T47D (cell line): ENCODE results near the gene CCN6.
A peak's percentile ranks its signal among the peaks of the same experiment; 100 is the strongest.

Source experiments
- DNase-seq, 2 experiments: peaks; one replicate each; pipeline versions ENCODE4 v3.0.0 to v3.0.0-alpha.2; 2011 to 2012; ENCODE audit warnings: low read depth in 1 of 2, low spot score in 1 of 2
- JUND ChIP-seq: IDR thresholded peaks from 2 replicates; pipeline ENCODE4 v1.6.1; 2012; ENCODE audit warnings: low read depth
- in situ Hi-C: cut with HindIII; loops from 2 replicates; pipeline ENCODE4 v1.10.0; 2016; ENCODE audit warnings: low sequenced_read_pairs, low pct_unique_long_range_greater_than_20kb

The CCN6 gene

DNA sequence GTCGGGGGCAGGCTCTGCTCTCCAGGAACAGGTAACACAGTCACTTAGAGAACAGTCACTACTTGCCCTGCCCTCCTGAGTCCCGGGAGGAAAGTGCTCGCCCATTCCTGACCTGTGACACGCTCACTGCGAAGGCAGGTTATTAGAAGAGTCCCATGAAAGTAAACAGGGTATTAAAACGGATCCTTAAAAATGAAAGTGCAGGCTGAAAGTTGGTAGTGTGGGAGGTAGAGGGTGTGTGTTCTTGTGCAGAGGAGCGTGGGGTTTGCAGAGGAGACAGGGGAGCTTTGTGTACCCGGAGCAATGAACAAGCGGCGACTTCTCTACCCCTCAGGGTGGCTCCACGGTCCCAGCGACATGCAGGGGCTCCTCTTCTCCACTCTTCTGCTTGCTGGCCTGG lies at the start of gene CCN6:
Gene CCN6 (plus strand): TSS at position 104 of the 400 bp plus-strand sequence. CDS start 254 bp downstream, at position 358.
- TF ChIP-seq JUND = no peak
- in situ Hi-C loops = no loop called here
- DNase-seq = no peak

DNA sequence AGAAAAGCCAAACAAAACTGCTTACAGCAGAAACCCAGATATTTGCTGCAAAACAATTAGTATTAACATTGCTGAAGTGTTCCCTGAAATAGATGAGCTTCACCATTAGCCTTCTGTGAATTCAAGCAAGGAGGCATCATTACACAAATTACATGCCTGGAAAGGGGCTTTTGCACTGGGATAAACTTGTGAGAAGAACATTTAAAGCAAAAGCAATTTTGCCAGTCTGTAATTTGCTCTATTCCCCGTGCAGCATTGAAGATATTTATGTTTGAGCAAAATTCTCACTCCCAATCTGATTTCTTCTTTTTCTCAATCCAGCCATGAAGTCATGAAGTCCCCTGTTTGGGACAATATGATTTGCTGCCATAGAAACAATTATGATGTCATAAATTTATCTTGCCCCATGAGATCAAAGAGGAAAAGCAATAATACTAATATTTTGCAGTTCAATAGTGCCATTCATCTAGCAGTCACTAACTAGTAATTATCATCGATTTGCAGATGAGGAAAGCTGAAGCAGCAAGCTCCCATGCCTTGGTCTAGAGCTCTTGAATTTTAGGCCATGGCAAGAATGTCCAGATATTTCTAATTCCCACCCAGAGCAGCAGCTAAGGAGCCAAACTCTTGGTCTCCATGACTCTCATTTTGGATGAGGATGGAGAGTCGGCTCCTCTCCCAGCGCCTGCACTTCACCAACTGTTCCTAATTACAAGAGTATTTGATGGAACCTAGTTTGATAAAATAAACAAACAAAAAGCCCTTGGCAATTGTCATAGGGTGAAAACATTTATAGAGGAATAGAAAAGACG lies 49.5 kb upstream of the CCN6 start:
- in situ Hi-C loops = no loop called here
- DNase-seq = no peak
- no peak for TF ChIP-seq JUND

DNA sequence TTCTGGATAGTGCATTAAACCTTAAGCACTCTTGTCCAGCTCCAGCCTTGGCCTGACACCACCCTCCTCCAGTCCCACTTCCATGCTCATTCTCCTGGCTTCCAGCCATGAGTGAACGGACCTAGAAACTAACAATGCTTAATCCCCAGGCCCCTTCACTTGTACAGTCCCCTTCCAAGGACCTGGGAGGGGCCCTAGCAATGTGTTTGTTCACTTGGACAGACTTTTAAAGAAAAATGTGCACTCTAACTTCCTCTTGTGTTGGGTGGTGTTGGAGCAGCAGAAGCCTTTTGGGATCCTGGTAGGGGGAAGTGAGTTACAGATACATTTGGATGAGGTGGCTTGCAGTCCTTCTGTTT lies 48.9 kb upstream of the CCN6 start:
- in situ Hi-C loops = no loop called here
- DNase-seq = no peak
- TF ChIP-seq JUND = no peak

DNA sequence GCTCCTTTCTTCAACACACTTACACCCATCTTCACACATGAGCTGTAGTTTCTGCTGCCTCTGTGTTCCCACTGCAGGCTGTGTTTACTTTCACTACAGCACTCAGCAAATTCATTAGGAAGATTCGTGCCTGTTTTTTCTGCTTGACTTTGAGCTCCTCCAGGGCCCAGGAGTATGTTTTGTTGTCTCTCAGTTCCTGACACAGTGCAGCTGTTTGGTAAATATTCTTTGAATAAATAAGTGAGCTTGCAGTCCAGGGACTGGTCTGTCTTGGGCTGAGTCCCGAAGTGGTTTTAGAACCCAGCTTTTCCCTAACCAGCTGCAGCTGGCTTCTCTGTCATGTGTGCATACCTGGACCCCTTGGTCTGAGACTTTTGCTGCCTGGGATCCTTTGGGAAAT lies 46.6 kb upstream of the CCN6 start:
- TF ChIP-seq JUND = no peak
- no peak for DNase-seq
- in situ Hi-C loops = no loop called here

DNA sequence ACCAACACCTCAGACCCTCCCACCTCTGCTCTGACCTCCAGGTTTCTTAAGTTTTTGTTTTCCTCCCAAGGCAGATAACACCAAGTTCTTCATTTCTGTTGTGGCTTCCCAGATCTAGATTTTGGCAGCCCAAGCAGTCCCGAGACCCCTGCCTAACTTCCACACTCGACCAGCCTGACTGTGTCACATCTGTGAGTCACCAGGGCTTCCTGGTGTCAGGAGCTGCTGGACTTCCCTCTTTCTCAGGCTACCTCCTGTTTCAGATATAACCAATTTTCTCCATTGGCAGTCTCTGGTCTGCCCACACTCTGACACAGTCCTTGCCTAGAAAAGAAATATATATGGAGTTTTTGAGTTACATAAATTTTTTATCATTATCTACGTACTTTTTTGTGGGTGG lies 46.1 kb upstream of the CCN6 start:
- in situ Hi-C loops = no loop called here
- DNase-seq = no peak
- TF ChIP-seq JUND = no peak

DNA sequence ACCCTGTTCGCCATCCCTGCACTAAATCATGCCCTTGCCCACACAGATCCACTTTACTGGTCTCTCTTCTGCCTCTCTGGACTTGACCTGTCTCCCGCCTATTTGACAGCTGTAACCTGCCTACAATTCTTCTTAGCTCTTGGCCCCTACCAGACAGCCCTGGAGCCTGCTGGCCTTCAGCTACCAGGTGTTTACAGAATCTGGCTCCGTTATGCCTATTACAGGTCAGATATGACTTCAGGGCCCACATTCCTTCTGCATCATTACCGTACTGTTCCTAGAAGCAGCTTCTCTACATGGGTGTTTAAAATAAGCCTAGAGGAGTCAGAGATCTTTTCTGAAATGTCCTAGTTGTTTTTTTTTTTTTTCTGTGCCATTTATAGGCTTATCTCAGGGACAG lies 45.4 kb upstream of the CCN6 start:
- peak in 1 of 2 experiments; percentile 35 for DNase-seq
- in situ Hi-C loops = no loop called here
- no peak for TF ChIP-seq JUND

DNA sequence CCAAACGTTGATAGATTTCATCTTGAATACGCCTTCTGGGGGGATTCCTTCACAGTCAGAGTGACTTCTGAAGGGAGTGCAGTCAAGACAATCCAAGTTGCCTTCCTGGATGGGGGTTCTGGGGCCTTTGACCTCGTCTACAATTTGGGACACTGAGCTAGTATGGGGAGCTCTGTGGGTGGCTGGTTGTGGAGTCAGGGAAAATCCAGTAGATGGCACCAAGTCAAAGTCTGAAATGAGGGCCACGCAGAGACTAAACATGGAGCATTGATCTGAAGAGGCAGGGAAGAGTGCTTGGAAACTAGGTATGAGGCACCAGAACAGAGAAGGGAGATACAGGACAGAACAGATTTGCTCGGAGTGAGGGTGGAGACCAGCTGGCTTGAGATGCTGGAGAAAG lies 43.6 kb upstream of the CCN6 start:
- in situ Hi-C loops = no loop called here
- TF ChIP-seq JUND = no peak
- DNase-seq = peak in 1 of 2 experiments; percentile 67

DNA sequence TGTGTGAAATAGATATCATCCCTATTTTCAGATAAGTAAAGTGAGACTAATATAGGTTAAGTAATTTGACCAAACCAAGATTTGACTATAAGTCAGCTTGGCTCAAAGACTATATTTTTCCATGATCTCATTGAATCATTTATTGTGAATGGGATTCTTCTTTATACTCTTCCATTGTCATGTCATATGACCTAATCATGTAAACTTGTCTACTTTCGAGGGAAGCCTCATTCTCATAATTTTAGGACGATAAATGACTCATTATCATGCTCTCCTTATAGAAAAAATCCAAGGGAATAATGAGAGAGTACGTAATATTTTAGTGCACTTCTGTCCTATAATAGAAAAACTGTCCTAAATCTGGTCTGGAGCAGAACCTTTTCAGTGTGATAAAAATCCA lies 40.9 kb upstream of the CCN6 start:
- no peak for TF ChIP-seq JUND
- in situ Hi-C loops = no loop called here
- DNase-seq = no peak

DNA sequence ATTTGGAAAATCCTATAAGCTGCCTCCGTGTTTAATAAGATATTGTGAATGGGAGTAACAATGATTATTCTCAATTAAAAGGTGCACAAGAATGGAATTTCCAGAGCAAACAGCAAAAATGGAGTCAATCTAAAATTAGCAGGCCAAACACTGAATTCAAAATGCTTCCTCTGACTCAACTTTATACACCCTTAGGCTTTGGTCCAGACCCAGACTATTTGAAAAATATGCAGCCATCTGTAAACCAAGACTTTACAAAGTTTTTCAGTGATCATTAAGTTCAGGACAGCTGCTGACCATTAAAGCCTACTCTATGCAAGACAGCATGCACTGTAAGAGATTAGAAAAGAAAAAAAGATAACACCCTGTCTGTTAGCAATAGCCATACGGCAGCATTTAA lies 39.4 kb upstream of the CCN6 start:
- in situ Hi-C loops = no loop called here
- no peak for TF ChIP-seq JUND
- no peak for DNase-seq

DNA sequence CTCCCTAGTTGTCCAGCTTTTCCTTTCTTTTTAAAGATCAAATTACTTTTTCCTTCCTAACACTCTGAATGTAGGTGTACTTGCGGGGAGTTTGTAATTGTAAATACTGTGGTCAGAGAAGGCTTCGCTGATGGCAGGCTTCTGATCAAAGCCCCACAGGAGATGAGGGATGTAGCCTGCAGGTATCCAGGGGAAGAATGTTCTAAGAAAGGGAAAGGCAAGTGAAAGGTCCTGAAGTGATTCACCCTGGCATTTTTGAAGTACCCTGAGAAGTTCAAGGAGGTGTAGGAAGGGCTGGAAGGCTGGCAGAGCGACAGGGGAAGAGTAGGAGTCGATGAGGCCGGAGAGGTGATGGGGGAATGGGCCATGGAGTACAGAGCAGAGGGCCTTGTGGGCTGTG lies 38.2 kb upstream of the CCN6 start:
- DNase-seq = no peak
- in situ Hi-C loops = no loop called here
- TF ChIP-seq JUND = no peak

DNA sequence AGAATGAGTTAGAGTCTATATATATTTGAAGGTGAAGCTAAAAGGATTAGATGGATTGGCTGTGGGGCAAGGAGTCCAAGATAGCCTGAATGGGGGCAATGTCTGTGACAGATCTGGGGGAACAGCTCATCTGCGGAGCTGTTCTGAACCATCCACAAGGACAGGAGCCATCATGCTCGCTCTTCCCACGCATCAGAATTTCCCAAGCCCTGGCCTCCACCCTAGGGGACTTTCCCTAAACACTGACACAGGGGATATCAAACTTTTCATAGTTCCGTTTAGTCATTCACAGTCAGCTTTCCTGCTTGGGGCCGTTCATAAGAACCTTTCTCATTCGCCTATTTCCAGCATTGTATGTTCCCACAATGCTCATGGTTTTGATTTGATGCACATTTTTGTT lies 37.6 kb upstream of the CCN6 start:
- no peak for TF ChIP-seq JUND
- no peak for DNase-seq
- in situ Hi-C loops = no loop called here

DNA sequence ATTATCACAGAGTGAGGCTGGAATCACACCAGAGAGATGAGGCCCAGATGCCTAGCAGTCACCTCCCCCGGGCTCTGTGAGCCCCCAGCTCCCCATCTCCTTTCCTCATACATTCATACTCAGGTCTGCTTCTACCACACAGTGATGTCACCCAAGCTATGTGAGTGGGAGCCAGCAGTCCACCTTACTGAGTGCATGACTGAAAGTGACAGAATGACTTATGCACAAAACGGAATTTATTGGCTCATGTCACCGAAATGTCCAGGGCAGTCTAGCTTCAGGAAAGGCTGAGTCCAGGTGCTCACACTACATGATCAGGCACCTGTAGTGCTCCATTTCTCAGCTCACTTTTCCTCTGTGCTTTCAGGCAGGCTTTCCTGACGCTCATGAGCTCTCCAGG lies 36.7 kb upstream of the CCN6 start:
- TF ChIP-seq JUND = no peak
- DNase-seq = no peak
- in situ Hi-C loops = no loop called here

DNA sequence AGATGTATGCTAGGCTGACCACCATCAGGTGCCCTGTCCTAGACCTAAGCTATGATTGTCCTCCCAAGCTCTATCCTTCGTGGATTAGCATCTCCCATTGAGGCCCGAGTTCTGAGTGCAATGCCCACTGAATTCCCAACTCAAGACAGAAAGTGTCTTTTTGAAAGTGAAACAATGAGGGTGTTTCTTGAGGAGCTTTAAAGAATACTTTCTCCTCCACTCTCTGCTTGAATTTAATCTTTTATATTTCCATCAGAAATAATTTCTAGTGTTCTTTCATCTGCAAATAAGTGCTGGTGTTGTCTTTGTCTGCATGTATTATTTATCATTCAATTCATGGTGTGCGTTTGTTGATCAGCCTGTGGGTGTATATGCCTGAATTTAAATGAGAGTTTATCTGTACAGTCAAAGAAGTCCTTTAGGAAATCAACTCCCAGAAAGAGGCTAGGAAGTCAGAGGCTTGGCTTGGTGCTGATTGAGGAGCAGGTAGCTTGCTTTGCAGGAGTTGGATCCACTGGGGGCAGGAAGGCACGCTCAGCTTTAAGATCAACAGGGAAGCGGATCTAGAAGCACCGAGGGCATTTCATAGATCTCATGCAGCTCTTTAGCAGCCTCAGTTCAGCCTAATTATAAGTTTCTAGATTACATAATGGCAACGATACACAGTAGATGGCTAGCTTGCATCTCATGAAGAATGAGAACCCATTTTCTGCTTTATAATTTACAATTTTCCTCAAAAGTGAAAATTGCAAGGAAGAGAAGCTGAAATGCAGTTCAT lies 36.0 kb upstream of the CCN6 start:
- DNase-seq = no peak
- in situ Hi-C loops = no loop called here
- TF ChIP-seq JUND = no peak
